Adrenal gland (tissue), 12 donors: ENCODE data around the gene TSPAN15. TPM values are rescaled to one million over a fixed set of nuclear protein-coding genes. Genes with fewer than 3 reads are reported as not detected.

ENCODE experiments used
- DNase-seq, 7 donors: peaks; one replicate each; pipeline ENCODE4 v3.0.0-alpha.2; 2019 to 2020
- H3K27ac ChIP-seq, 5 donors: fragments of 200-600 bp; sonication (generic) in 4 of 5; 1 replicate in 3 of 5; 2 replicates in 2 of 5; pipeline versions ENCODE4 v1.5.1 to v1.8.0; 2016 to 2020; ENCODE audit warnings: mild to moderate bottlenecking in 1 of 5
- H3K27me3 ChIP-seq: fragments of 200-600 bp; 2 replicates; pipeline ENCODE4 v1.8.0; 2021
- H3K36me3 ChIP-seq, 2 donors: fragments of 200-600 bp; replicated peaks in 1 of 2; 1 replicate in 1 of 2; 2 replicates in 1 of 2; pipeline versions ENCODE4 v1.5.1 to v1.8.0; 2018 to 2022
- H3K4me1 ChIP-seq, 2 donors: fragments of 200-600 bp; replicated peaks in 1 of 2; 1 replicate in 1 of 2; 2 replicates in 1 of 2; pipeline versions ENCODE4 v1.5.1 to v1.8.0; 2018 to 2021
- H3K4me3 ChIP-seq, 4 donors: fragments of 200-600 bp; sonication (generic) in 3 of 4; one replicate each; pipeline ENCODE4 v1.5.1; 2016 to 2018
- H3K9me3 ChIP-seq, 3 donors: fragments of 200-600 bp; sonication (generic) in 1 of 3; replicated peaks in 1 of 3; 1 replicate in 2 of 3; 2 replicates in 1 of 3; pipeline versions ENCODE4 v1.5.1 to v1.8.0; 2016 to 2021
- CTCF ChIP-seq, 6 experiments: fragments of 450-650 bp in 4 of 6; fragments of 200-600 bp in 2 of 6; sonication (generic) in 1 of 6; IDR thresholded peaks; 1 replicate in 5 of 6; 2 replicates in 1 of 6; pipeline versions ENCODE4 v1.5.1 to v1.8.0; 2016 to 2021; ENCODE audit warnings: antibody characterized with exemption in 6 of 6, mild to moderate bottlenecking in 2 of 6, moderate library complexity in 1 of 6
- POLR2A ChIP-seq, 2 donors: fragments of 450-650 bp; IDR thresholded peaks; one replicate each; pipeline ENCODE4 v1.6.1; 2017; ENCODE audit warnings: antibody characterized with exemption in 2 of 2, mild to moderate bottlenecking in 2 of 2, moderate library complexity in 1 of 2
- WGBS, 4 donors: extraction: QIAGEN DNeasy Blood & Tissue Kit in 2 of 4; methylation state at CpG; one replicate each; pipeline versions ENCODE4 v1.1.5 to v1.1.7; 2013 to 2017; 5-methylcytosine and 5-hydroxymethylcytosine counted together
- intact Hi-C, 2 donors: fragments of 100-400 bp; cut with DNase I; formaldehyde crosslinking; loops; one replicate each; pipeline versions ENCODE4 v1.14.1 to v1.15.0; 2022 to 2023
- polyA plus RNA-seq, 3 donors: library from polyadenylated mRNA; stranded (reverse); fragments of 200-250 nt in 2 of 3; fragments of 350-450 nt in 1 of 3; fragmentation: Illumina TruSeq in 1 of 3; extraction: RNeasy Lipid Tissue Mini Kit (QIAGEN cat#74804) in 1 of 3; gene quantifications; one replicate each; pipeline ENCODE4 v1.2.3, GENCODE V29; 2013 to 2014
- total RNA-seq, 9 donors: library from RNA; depleted of rRNA in 4 of 9; stranded (reverse); fragments of >200 nt in 4 of 9; fragments of 120-200 nt in 1 of 9; fragmentation: NEBNext Ultra II Directional in 1 of 9; extraction: Animal tissue kit (Norgen Biotek cat#: 25700) in 1 of 9; gene quantifications; one replicate each; pipeline versions ENCODE4 v1.1.0 to v1.2.4, GENCODE V29; 2013 to 2023
- donor health status: healthy with polysubstance abuse.
- donor health status: Bipolar disorder and iron deficiency.
- donor health status: DM: yes; HTN: yes; CAD: no.
- donor health status: DM: no; HTN: no; CAD: no.
- donor health status: DM: no; HTN: no; CAD: no.
- donor health status: DM: yes; HTN: yes; CAD: no.

Gene TSPAN15
- total and polyA plus RNA-seq, 12 donors = 5.6 to 14.8 (median 10.8) TPM

- no peak for DNase-seq
- no peak overlapping the region for H3K4me3 ChIP-seq
- peaks cover 0 to 28% of the 10 kb centered on the region in 2 donors for H3K4me1 ChIP-seq
- WGBS, 4 donors = 73 to 81% (median 76%) methylated on average over 8 of the region's 8 CpGs
- H3K9me3 ChIP-seq = no peaks in the 10 kb centered on the region
- H3K36me3 ChIP-seq = no peaks in the 10 kb centered on the region
- TF ChIP-seq POLR2A (IDR thresholded peaks at IDR 0.05) (no peak), CTCF (IDR thresholded peaks at IDR 0.05) (no peak)
- intact Hi-C loops = no loop called here
- H3K27ac ChIP-seq = no peak overlapping the region
- H3K27me3 ChIP-seq = no peaks in the 10 kb centered on the region
Observed at GRCh38 chr10:69470463-69471384, 19.5 kb downstream of the TSPAN15 start.

- intact Hi-C loops = no loop called here
Observed at GRCh38 chr10:69472142-69472541, 20.9 kb downstream of the TSPAN15 start.

GRCh38 chr10:69472544-69472943, 21.3 kb downstream of the TSPAN15 start:
- no peaks in the 10 kb centered on the region for H3K9me3 ChIP-seq
- intact Hi-C loops = no loop called here
- no peaks in the 10 kb centered on the region for H3K27me3 ChIP-seq
- peak overlapping the region in 1 of 5 donors; percentile 30 for H3K27ac ChIP-seq
- H3K4me1 ChIP-seq = peaks cover 0 to 29% of the 10 kb centered on the region in 2 donors
- WGBS, 4 donors = 59 to 100% (median 70%) methylated on average over 1 to 4 of the region's 4 CpGs
- TF ChIP-seq POLR2A (IDR thresholded peaks at IDR 0.05) (no peak), CTCF (IDR thresholded peaks at IDR 0.05) (no peak)
- no peak for DNase-seq
- H3K4me3 ChIP-seq = no peak overlapping the region
- no peaks in the 10 kb centered on the region for H3K36me3 ChIP-seq

More at GRCh38 chr10:69472142-69472541, 20.9 kb downstream of the TSPAN15 start:
- DNase-seq = no peak
- H3K4me3 ChIP-seq = no peak overlapping the region
- H3K4me1 ChIP-seq = peaks cover 0 to 29% of the 10 kb centered on the region in 2 donors
- whole genome bisulfite sequencing, 4 donors = 74 to 87% (median 85%) methylated on average over 4 of the region's 4 CpGs
- H3K36me3 ChIP-seq = no peaks in the 10 kb centered on the region
- peak overlapping the region in 1 of 5 donors; percentile 30 for H3K27ac ChIP-seq
- H3K27me3 ChIP-seq = no peaks in the 10 kb centered on the region
- TF ChIP-seq CTCF (IDR thresholded peaks at IDR 0.05) (no peak), POLR2A (IDR thresholded peaks at IDR 0.05) (no peak)
- H3K9me3 ChIP-seq = no peaks in the 10 kb centered on the region

- Histone ChIP-seq H3K36me3 (no peaks in the 10 kb centered on the region), H3K4me1 (peaks cover 0 to 30% of the 10 kb centered on the region in 2 donors), H3K27ac (peak overlapping the region in 1 of 5 donors; percentile 30), H3K27me3 (no peaks in the 10 kb centered on the region), H3K4me3 (no peak overlapping the region), H3K9me3 (no peaks in the 10 kb centered on the region)
- TF ChIP-seq CTCF (IDR thresholded peaks at IDR 0.05) = no peak
- no peak for TF ChIP-seq POLR2A (IDR thresholded peaks at IDR 0.05)
- no peak for DNase-seq
- intact Hi-C loops = no loop called here
- WGBS, 4 donors = 68 to 75% (median 71%) methylated on average over 8 to 10 of the region's 10 CpGs
Observed at GRCh38 chr10:69473304-69473990, 22.2 kb downstream of the TSPAN15 start.
